ENCODE results near the gene ENTREP3. TPM values are rescaled to one million over a fixed set of nuclear protein-coding genes. Genes with fewer than 3 reads are reported as not detected.

ENTREP3 gene
- total RNA-seq, 1 donor from 2014 or later = 25.2 TPM

DNA sequence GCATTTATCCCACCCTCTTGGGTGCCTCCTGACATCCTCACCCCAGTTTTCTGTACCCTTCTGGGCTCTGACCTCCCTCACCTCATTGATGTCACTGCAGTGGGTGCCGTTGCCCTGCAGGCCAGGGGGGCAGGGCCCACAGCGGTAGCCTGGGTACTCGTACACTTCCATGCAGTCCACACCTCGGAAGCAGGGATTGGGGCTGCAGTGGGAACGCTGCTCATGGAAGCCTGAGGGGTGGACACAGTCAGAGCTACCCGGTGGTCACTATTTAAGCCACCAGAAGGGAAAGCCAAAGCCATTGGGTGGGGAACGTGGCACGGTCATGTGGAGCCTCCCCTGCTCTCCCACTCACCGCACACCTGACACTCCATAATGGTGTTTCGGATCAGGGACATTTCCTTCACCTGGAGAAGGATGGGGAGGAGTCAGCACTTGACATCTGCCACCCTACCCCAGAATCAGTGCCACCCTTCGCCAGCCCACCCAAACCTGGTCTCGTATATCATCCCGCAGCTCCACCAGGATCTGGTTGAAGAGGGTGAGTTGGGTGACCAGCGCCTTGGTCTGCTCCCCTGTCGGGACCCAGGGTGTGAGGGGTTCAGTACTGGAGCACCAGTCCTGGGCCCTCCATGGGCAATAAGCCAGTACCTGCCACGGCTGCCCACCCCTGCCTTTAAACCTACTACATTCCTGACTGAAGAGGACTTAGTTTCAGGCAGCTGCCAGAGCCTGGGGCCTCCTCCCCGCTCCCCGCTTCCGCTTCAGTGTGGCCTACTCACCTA, 52.4 kb downstream of the ENTREP3 start:
- no peak for DNase-seq (ENCODE audit: low spot score)

DNA sequence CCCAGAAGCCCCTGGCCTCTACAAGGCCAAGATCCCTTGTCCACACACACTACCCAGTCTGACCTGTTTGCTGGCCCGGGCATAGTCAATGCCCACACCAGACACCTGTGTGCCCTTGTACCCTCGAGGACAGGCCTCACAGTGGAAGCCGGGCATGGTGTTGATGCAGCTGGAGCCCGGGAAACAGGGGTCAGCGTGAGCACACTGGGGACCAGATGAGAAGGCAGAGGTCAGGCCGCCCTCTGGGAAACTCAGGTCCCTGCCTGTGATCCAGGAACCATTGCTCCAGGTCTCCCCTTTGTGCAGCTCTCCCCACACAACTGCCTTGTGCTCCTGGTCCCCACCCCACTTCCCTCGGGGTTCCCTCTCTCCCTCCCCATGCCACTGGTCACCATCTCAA, 53.1 kb downstream of the ENTREP3 start:
- DNase-seq (ENCODE audit: low spot score) = no peak

GRCh38 chr1:155200920-155201319, 54.4 kb downstream of the ENTREP3 start:
- no peak for DNase-seq (ENCODE audit: low spot score)

- DNase-seq (ENCODE audit: low spot score) = no peak
Observed at GRCh38 chr1:155199792-155200191, 55.5 kb downstream of the ENTREP3 start.

GRCh38 chr1:155198547-155198906, 56.8 kb downstream of the ENTREP3 start:
- no peak for DNase-seq (ENCODE audit: low spot score)

DNA sequence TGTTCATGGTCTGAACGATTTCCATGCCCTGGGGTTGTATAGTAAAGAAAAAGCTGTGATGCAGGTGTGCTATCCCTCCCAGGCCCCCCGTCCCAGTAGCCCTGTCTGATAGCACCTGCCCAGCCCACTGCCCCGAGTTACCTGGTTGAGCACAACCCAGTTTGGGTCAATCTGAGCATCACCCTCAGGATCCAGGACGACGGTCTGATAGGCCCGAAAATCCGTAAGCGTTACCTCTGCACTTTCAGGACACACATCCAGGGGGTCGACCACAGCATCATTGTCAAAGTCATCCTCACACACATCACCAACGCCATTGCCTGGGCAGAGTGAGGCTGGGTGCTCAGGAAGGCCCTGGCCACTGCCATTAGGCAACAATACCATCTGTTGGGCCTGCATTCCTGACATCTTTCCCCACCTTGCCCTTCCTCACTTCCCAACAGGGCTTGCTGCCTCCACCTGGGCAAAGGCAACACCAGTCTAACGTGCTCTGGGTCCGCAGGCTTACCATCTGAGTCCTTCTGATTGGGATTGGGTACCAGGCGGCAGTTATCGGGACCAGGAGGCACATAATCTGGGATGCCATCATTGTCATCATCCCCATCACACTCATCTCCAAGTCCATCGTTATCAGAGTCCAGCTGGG, 57.3 kb downstream of the ENTREP3 start:
- no peak for DNase-seq (ENCODE audit: low spot score)

Other genes starting within 250 kb of the ENTREP3 start
- gene DCST2, start 221.7 kb downstream of the ENTREP3 start, total RNA-seq = 0.87 TPM
- not detected for gene DCST1, start 221.7 kb downstream of the ENTREP3 start, total RNA-seq
- gene ADAM15, start 204.2 kb downstream of the ENTREP3 start, total RNA-seq = 176 TPM
- 3.1 TPM for gene EFNA4, start 191.7 kb downstream of the ENTREP3 start, total RNA-seq
- gene EFNA3, start 176.6 kb downstream of the ENTREP3 start, total RNA-seq = 0.58 TPM
- 17.8 TPM for gene EFNA1, start 127.6 kb downstream of the ENTREP3 start, total RNA-seq
- gene SLC50A1, start 119.6 kb downstream of the ENTREP3 start, total RNA-seq = 30.2 TPM
- 76.2 TPM for gene DPM3, start 115.0 kb downstream of the ENTREP3 start, total RNA-seq
- 155 TPM for gene KRTCAP2, start 82.2 kb downstream of the ENTREP3 start, total RNA-seq
- gene TRIM46, start 81.6 kb downstream of the ENTREP3 start, total RNA-seq = 0.22 TPM
- gene THBS3, start 47.6 kb downstream of the ENTREP3 start, total RNA-seq = 17.9 TPM
- gene MTX1, start 46.8 kb downstream of the ENTREP3 start, total RNA-seq = 40.0 TPM
- 69.7 TPM for gene SCAMP3, start 6.9 kb upstream of the ENTREP3 start, total RNA-seq
- gene CLK2, start 18.0 kb upstream of the ENTREP3 start, total RNA-seq = 34.7 TPM
- 3.3 TPM for gene HCN3, start 22.0 kb upstream of the ENTREP3 start, total RNA-seq
- not detected for gene PKLR, start 46.0 kb upstream of the ENTREP3 start, total RNA-seq
- 91.7 TPM for gene FDPS, start 53.4 kb upstream of the ENTREP3 start, total RNA-seq
- gene RUSC1, start 65.4 kb upstream of the ENTREP3 start, total RNA-seq = 20.8 TPM

All from mesenteric fat pad (tissue), 1 donor.